CD8-positive, alpha-beta memory T cell (primary cell): ENCODE measurements around the gene LIME1. TPM values are rescaled to one million over a fixed set of nuclear protein-coding genes. Genes with fewer than 3 reads are reported as not detected.

Source experiments
- CTCF ChIA-PET: fragments of 350-600 bp; sonication (Branson Sonifier 250); formaldehyde crosslinking; loops from one replicate; lab custom pipeline; 2021; ENCODE audit warnings: antibody characterized with exemption; lab: Charles Lee
- POLR2A ChIA-PET: fragments of 350-600 bp; sonication (Branson Sonifier 250); formaldehyde crosslinking; loops from one replicate; lab custom pipeline; 2021; ENCODE audit warnings: antibody characterized with exemption; lab: Charles Lee
- DNase-seq, 5 donors: peaks; one replicate each; pipeline versions ENCODE4 v3.0.0 to v3.0.0-alpha.2; 2020 to 2022; ENCODE audit warnings: mixed read lengths in 1 of 5
- H3K27ac ChIP-seq: one replicate; pipeline ENCODE4 v1.7.0; 2013; ENCODE audit warnings: low read depth, mild to moderate bottlenecking, low read length, moderate library complexity
- H3K27me3 ChIP-seq: 2 replicates; pipeline ENCODE4 v1.7.0; 2013; ENCODE audit warnings: low read length, mild to moderate bottlenecking; ENCODE audit not compliant: insufficient read depth, poor library complexity, severe bottlenecking
- H3K36me3 ChIP-seq: 2 replicates; pipeline ENCODE4 v1.7.0; 2013; ENCODE audit warnings: mild to moderate bottlenecking, low read length, moderate library complexity; ENCODE audit not compliant: insufficient read depth
- H3K4me1 ChIP-seq: 2 replicates; pipeline ENCODE4 v1.7.0; 2013; ENCODE audit warnings: mild to moderate bottlenecking, low read length, moderate library complexity; ENCODE audit not compliant: insufficient read depth
- H3K4me3 ChIP-seq: 2 replicates; pipeline ENCODE4 v1.7.0; 2013; ENCODE audit warnings: mild to moderate bottlenecking, low read length
- H3K9me3 ChIP-seq: 2 replicates; pipeline ENCODE4 v1.7.0; 2013; ENCODE audit warnings: mild to moderate bottlenecking, low read length
- H3K27ac Mint-ChIP-seq, 8 donors: one replicate each; pipeline ENCODE4 v1.8.0; 2020 to 2021; ENCODE audit warnings: mixed read lengths in 8 of 8, mild to moderate bottlenecking in 6 of 8, inconsistent platforms in 3 of 8, moderate library complexity in 3 of 8
- H3K27me3 Mint-ChIP-seq, 2 donors: one replicate each; pipeline ENCODE4 v1.8.0; 2020 to 2021; ENCODE audit warnings: mixed read lengths in 2 of 2, mild to moderate bottlenecking in 1 of 2, moderate library complexity in 1 of 2
- H3K36me3 Mint-ChIP-seq, 3 donors: one replicate each; pipeline ENCODE4 v1.8.0; 2020 to 2021; ENCODE audit warnings: mixed read lengths in 3 of 3, inconsistent platforms in 1 of 3, mild to moderate bottlenecking in 1 of 3
- H3K4me1 Mint-ChIP-seq, 3 donors: one replicate each; pipeline ENCODE4 v1.8.0; 2020 to 2021; ENCODE audit warnings: mixed read lengths in 3 of 3, inconsistent platforms in 1 of 3, mild to moderate bottlenecking in 1 of 3
- H3K4me3 Mint-ChIP-seq, 7 donors: one replicate each; pipeline ENCODE4 v1.8.0; 2020 to 2021; ENCODE audit warnings: mixed read lengths in 7 of 7, mild to moderate bottlenecking in 6 of 7, moderate library complexity in 4 of 7, inconsistent platforms in 2 of 7
- H3K9me3 Mint-ChIP-seq, 5 donors: one replicate each; pipeline ENCODE4 v1.8.0; 2020 to 2022; ENCODE audit warnings: mixed read lengths in 5 of 5, mild to moderate bottlenecking in 3 of 5, moderate library complexity in 2 of 5, inconsistent platforms in 1 of 5
- polyA plus RNA-seq: library from polyadenylated mRNA; unstranded; fragments of 300-500 nt; fragmentation: Illumina TruSeq; gene quantifications from one replicate; pipeline ENCODE4 v1.2.3, GENCODE V29; 2021
- total RNA-seq, 2 experiments: library from RNA; stranded (reverse); gene quantifications; one replicate each; pipeline ENCODE4 v1.2.3, GENCODE V29; 2021

Gene LIME1
- total and polyA plus RNA-seq, 3 experiments from 2014 or later, result 18.4 to 366 (median 19.6) TPM

DNA sequence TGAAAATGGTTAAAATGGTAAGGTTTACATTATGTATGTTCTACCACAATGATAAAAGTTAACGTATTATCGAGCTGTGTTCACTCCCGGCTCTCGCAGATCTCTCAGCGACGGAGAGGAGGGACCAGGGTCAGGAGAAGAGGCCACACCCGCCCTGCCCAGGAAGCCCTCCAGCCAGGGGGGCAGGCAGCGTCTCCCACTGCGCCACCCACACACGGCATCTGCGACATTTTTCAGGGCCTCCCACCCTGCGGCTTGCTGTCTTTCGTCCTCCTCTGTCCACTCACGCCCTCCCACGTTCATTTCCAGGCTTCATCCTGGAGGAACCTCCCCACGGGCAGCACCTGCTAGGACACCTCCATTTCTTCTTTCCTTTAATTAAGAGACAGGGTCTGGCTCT, 51.3 kb downstream of the LIME1 start:
- Histone ChIP-seq H3K4me1 (peaks cover under 1% of the 10 kb centered on the region), H3K4me3 (no peak overlapping the region), H3K9me3 (no peaks in the 10 kb centered on the region), H3K36me3 (no peaks in the 10 kb centered on the region), H3K27ac (no peak overlapping the region), H3K27me3 (no peaks in the 10 kb centered on the region)
- ChIA-PET POLR2A (no interaction called here), CTCF (interaction anchor here (0.7 to 2.5 kb wide), 3 partner anchors 47 to 186 kb away, joined by 3 to 9 read pairs (median 5); no protein-coding TSS in a partner anchor)
- Mint-ChIP-seq H3K27ac (no peak overlapping the region), H3K9me3 (no peaks in the 10 kb centered on the region), H3K27me3 (peaks cover 0 to 7% of the 10 kb centered on the region in 2 donors), H3K4me1 (peaks cover under 1 to 4% (median under 1%) of the 10 kb centered on the region in 3 donors), H3K36me3 (no peaks in the 10 kb centered on the region), H3K4me3 (no peak overlapping the region)
- no peak for DNase-seq

Other genes starting within 250 kb of the LIME1 start
- gene EEF1A2, start 237.6 kb upstream of the LIME1 start, total RNA-seq, result under 1 TPM in 1 of 2 experiments, not detected in 1; 0.20 TPM
- 0.17 TPM for gene EEF1A2, start 237.6 kb upstream of the LIME1 start, polyA plus RNA-seq
- gene PPDPF, start 215.9 kb upstream of the LIME1 start, total RNA-seq, result 100 to 1,000 TPM; 207 to 218 TPM
- 137 TPM for gene PPDPF, start 215.9 kb upstream of the LIME1 start, polyA plus RNA-seq
- under 1 TPM; 0.18 to 0.31 TPM for gene PTK6, start 199.3 kb upstream of the LIME1 start, total RNA-seq
- 0.16 TPM for gene PTK6, start 199.3 kb upstream of the LIME1 start, polyA plus RNA-seq
- not detected for gene SRMS, start 188.9 kb upstream of the LIME1 start, total RNA-seq
- not detected for gene SRMS, start 188.9 kb upstream of the LIME1 start, polyA plus RNA-seq
- under 1 TPM; 0.13 to 0.26 TPM for gene FNDC11, start 182.5 kb upstream of the LIME1 start, total RNA-seq
- not detected for gene FNDC11, start 182.5 kb upstream of the LIME1 start, polyA plus RNA-seq
- 1 to 10 TPM; 7.4 to 8.7 TPM for gene HELZ2, start 162.4 kb upstream of the LIME1 start, total RNA-seq
- 9.8 TPM for gene HELZ2, start 162.4 kb upstream of the LIME1 start, polyA plus RNA-seq
- 10 to 100 TPM; 14.3 to 15.5 TPM for gene GMEB2, start 109.6 kb upstream of the LIME1 start, total RNA-seq
- gene GMEB2, start 109.6 kb upstream of the LIME1 start, polyA plus RNA-seq, result 14.8 TPM
- gene STMN3, start 83.2 kb upstream of the LIME1 start, total RNA-seq, result 10 to 100 TPM; 21.0 to 21.6 TPM
- gene STMN3, start 83.2 kb upstream of the LIME1 start, polyA plus RNA-seq, result 24.7 TPM
- 10 to 100 TPM; 52.3 to 54.5 TPM for gene RTEL1, start 78.4 kb upstream of the LIME1 start, total RNA-seq
- gene RTEL1, start 78.4 kb upstream of the LIME1 start, polyA plus RNA-seq, result 5.7 TPM
- not detected for gene TNFRSF6B, start 40.0 kb upstream of the LIME1 start, total RNA-seq
- 0.22 TPM for gene TNFRSF6B, start 40.0 kb upstream of the LIME1 start, polyA plus RNA-seq
- gene ARFRP1, start 28.7 kb upstream of the LIME1 start, total RNA-seq, result 10 to 100 TPM; 63.7 to 72.8 TPM
- 73.9 TPM for gene ARFRP1, start 28.7 kb upstream of the LIME1 start, polyA plus RNA-seq
- 10 to 100 TPM; 29.7 to 29.9 TPM for gene ZGPAT, start 28.6 kb upstream of the LIME1 start, total RNA-seq
- 77.5 TPM for gene ZGPAT, start 28.6 kb upstream of the LIME1 start, polyA plus RNA-seq
- 10 to 100 TPM; 37.5 to 40.6 TPM for gene SLC2A4RG, start 3.1 kb downstream of the LIME1 start, total RNA-seq
- 7.8 TPM for gene SLC2A4RG, start 3.1 kb downstream of the LIME1 start, polyA plus RNA-seq
- under 1 TPM; 0.31 to 0.39 TPM for gene ZBTB46, start 94.6 kb downstream of the LIME1 start, total RNA-seq
- 0.08 TPM for gene ZBTB46, start 94.6 kb downstream of the LIME1 start, polyA plus RNA-seq
- gene ABHD16B, start 124.8 kb downstream of the LIME1 start, total RNA-seq, result not detected
- not detected for gene ABHD16B, start 124.8 kb downstream of the LIME1 start, polyA plus RNA-seq
- 10 to 100 TPM; 60.0 to 64.4 TPM for gene TPD52L2, start 128.6 kb downstream of the LIME1 start, total RNA-seq
- 72.1 TPM for gene TPD52L2, start 128.6 kb downstream of the LIME1 start, polyA plus RNA-seq
- 10 to 100 TPM; 38.9 to 40.9 TPM for gene DNAJC5, start 158.5 kb downstream of the LIME1 start, total RNA-seq
- gene DNAJC5, start 158.5 kb downstream of the LIME1 start, polyA plus RNA-seq, result 8.3 TPM
- gene UCKL1, start 219.8 kb downstream of the LIME1 start, total RNA-seq, result 10 to 100 TPM; 35.7 to 36.2 TPM
- 34.5 TPM for gene UCKL1, start 219.8 kb downstream of the LIME1 start, polyA plus RNA-seq
- gene ZNF512B, start 233.3 kb downstream of the LIME1 start, total RNA-seq, result 10 to 100 TPM; 11.5 to 12.1 TPM
- 1.0 TPM for gene ZNF512B, start 233.3 kb downstream of the LIME1 start, polyA plus RNA-seq
- 10 to 100 TPM; 19.3 to 24.5 TPM for gene SAMD10, start 243.0 kb downstream of the LIME1 start, total RNA-seq
- gene SAMD10, start 243.0 kb downstream of the LIME1 start, polyA plus RNA-seq, result 15.6 TPM
- gene PRPF6, start 244.5 kb downstream of the LIME1 start, total RNA-seq, result 10 to 100 TPM; 76.2 to 78.3 TPM
- gene PRPF6, start 244.5 kb downstream of the LIME1 start, polyA plus RNA-seq, result 97.1 TPM